T-helper 22 cell (primary cell): ENCODE data around the gene OSBPL7.
"Not testable (repeated sequence)": the region's sequence is repeated elsewhere in the genome, so short reads cannot be mapped to it uniquely, and the experiment has no call there.

Source experiments
- DNase-seq: peaks from one replicate; pipeline ENCODE4 v3.0.0-alpha.2; 2020; ENCODE audit warnings: low read depth

Gene OSBPL7

DNA sequence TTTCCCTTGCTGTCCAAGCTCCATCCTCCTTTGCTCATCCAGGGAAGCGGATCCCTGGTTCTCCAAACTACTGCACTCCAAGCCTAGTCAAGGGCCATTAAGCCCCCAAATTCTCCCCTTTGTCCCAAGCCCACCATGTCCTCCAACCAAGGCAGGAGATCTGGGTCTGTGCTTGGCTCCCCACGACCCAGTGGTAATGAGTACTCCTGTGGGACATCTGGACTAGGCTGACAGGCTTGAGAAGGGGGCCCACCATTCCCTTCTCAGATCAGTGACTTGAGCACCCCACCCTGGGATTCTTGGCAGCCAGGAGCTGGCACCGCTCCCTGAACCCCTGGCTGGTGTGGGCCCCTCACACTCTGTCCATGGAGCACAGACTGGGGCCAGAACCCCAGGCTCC is 17.1 kb downstream of the OSBPL7 start:
- DNase-seq: no peak

- DNase-seq: no peak
These were observed 17.8 kb downstream of the OSBPL7 start for GRCh38 chr17:47803751-47804150.

GRCh38 chr17:47803201-47803600 is 18.4 kb downstream of the OSBPL7 start:
- DNase-seq: no peak

DNA sequence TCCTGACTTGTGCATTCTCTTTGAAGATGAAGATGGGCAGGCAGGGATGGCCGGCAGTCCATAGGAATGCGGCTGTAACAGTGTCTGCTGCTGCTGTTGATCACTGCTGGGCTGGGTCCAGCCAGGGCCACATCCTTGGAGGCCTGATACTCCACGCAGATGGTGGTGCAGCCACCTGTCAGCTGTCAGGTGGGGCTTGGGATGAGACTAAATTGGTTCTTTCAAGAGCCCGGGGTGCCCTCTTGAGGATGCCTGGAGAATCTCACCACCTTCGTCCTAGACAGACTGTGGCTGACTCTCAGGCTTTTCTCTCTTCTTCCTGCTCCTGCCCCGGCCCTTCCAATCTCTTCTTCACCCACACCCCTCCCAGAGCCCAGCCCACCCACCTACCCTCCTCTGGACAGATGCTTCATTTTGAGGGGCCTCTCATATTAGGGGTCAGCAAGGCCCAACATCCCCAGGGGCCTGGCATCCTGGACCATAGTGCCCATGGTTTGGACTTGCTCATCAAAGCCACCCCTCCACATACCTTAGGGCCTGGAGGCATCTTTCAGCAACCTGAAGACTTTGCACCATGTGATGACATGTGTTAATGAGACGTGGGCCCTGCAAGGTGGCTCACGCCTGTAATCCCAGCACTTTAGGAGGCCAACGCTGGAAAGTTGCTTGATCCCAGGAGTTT is 19.1 kb downstream of the OSBPL7 start:
- DNase-seq: no peak

GRCh38 chr17:47801906-47802305 is 19.7 kb downstream of the OSBPL7 start:
- DNase-seq: no peak

DNA sequence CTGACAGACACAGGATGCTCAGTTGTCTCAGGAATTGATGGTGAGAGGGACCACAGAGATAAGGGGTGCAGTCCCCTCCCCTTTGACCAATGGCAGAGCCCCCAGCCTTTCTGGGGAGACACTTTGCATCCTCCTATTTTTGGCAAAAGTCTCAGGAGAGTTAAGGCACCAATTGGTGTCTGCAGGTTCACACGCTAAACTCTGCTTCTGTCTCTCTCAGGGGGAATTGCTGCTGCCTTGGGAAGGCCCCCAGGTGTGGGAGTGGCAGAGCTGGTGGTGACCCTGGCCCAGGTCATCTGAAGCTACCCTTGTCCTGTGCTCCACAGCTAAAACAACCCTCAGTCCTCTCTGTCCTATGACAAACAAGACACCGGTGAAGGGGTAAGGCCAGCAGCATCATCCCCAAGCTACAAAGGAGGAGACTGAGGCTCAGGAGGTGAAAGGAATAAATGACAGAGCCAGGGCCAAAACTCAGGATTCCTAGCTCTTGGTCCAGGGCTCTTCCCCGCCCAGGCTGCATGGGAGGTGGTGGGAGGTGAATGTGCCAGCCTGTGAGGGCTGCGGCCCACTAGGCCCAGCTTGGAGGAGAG is 20.3 kb downstream of the OSBPL7 start:
- no peak for DNase-seq

- DNase-seq: no peak
These were observed 20.9 kb downstream of the OSBPL7 start for GRCh38 chr17:47800686-47801085.

GRCh38 chr17:47797797-47798196 is 23.8 kb downstream of the OSBPL7 start:
- DNase-seq: no peak

- no peak for DNase-seq
These were observed 28.6 kb downstream of the OSBPL7 start for GRCh38 chr17:47792979-47793378.

GRCh38 chr17:47792457-47792856 is 29.1 kb downstream of the OSBPL7 start:
- DNase-seq: no peak

DNA sequence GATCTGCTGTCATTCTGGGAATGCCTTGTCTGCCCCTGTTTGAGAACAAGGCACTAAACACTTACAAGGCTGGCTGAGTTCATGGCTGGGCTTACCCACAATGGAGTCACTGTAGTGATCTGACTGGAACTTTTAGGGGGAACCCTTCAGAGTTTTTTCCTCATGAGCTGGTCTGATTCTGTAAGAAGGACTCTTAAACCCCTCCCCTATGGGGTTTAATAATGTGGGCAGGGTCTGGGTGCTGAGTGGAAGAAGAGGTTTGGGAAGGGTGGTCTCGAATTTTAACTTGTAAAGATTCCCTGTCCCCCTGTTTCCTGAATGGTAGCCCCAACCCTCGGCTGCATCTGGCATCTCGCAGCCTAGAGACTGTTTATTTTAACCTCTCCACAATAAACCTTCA is 30.6 kb downstream of the OSBPL7 start:
- DNase-seq: no peak

GRCh38 chr17:47789611-47790561 is 31.7 kb downstream of the OSBPL7 start:
- DNase-seq: no peak

DNA sequence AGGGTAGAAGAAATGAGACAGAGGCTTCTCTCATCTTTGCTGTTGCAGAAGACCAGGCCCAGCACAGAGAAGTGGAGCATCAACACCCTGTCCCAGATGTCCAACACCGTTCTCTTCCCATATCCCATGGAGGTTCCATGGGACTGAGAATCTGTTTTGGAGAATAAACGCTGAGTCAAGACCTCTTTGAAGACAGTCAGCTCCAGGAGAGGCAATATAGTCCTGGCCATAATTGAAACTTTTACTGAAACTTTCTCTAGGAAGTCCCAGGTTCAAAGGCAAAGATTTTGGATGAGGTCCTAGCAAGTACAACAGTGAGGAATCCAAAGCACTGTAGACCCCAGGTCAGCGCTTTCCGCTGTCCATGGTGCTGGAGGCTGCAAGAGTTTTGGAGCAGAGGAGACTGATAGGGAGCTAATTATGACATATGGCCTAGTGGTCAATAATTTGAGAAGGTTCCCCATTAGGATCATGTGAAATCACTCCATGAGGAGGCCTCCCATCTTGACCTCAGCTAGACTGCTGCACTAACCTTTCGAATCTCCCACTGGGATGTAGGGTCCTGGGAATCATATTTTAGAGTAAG is 36.0 kb downstream of the OSBPL7 start:
- no peak for DNase-seq

DNA sequence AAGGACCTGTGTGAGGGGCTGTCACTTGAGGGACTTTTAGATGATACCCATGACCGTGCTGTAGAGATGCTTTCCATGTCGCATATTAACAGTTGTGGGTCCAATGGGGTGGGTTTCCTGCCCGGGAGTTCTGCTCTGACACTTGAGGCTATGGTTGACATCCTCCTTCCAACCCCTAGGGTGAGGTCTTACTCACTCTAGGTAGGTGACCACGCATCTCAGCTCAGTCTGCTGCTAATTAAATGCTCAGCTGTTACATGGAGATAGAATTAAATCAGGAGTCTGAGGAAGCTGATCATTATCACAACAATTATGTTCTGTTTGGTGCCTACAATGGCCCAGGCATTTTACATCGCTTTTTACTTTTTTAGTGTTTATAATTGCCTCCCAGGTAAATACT is 40.2 kb downstream of the OSBPL7 start:
- DNase-seq: no peak

- no peak for DNase-seq
These were observed 43.4 kb downstream of the OSBPL7 start for GRCh38 chr17:47778184-47778635.

DNA sequence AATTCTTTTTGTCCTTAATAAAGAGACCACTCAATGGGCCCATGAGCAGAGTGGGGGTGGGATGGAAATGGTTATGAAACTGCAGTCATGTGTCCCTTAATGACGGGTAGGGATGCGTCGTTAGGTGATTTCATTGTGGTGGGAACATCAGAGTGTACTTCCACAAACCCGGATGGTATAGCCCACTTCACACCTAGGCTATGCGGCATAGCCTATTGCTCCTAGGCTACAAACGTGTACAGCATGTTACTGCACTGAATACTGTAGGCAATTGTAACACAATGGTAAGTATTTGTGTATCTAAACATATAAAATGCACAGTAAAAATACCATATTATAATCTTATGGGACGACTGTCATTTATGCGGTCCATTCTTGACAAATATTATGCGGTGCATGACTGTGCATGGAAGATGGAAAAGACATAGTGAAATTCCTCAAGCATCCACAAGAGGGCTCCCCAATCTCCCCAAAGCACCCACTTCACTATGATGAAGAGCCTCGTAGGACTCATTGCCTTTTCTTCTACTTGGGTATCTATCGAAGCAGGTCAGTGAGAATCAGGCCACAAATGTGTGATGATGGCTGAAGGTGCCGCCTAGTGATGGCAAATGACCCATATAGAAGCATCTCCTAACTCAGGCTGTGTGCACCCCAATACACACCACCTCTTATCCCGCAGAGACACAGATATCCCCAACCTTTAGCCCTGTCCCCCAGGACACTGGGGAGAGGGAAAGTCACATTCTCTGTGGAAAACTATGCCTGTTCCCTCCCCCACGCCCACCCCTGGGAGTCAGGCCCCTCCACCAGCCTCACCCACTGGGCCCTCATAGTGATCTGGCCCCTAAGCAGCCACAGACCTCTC is 45.0 kb downstream of the OSBPL7 start:
- no peak for DNase-seq

GRCh38 chr17:47774987-47775580 is 46.5 kb downstream of the OSBPL7 start:
- no peak for DNase-seq

- DNase-seq: no peak
These were observed 47.3 kb downstream of the OSBPL7 start for GRCh38 chr17:47774331-47774730.

DNA sequence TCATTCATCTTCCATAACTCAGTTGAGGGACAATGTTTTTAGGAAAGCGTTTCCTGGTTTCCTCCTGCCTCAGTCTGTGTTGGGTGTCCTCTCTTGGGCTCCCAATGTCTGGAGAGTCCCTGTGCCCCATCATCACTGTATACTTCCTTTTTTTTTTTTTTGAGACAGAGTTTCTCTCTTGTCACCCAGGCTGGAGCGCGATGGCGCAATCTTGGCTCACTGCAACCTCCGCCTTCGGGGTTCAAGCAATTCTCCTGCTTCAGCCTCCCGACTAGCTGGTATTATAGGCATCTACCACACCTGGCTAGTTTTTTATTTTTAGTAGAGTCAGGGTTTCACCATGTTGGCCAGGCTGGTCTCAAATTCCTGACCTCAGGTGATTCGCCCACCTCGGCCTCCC is 47.9 kb downstream of the OSBPL7 start:
- DNase-seq: not testable (repeated sequence)

- no peak for DNase-seq
These were observed 57.5 kb downstream of the OSBPL7 start for GRCh38 chr17:47763913-47764582.

DNA sequence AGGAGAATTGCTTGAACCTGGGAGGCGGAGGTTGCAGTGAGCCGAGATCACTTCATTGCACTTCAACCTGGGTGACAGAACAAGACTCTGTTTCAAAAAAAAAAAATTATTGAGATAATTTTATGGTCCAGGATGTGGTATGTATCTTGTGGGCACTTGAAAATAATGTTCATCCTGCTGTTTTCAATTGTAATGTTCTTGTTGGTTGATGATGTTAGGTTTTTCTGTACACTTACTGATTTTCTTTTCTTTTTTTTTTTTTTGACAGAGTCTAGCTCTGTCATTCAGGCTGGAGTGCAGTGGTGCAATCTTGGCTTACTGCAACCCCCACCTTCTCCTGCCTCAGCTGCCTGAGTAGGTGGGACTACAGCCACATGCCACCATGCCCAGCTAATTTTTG is 58.9 kb downstream of the OSBPL7 start:
- DNase-seq: no peak
